Esophagus muscularis mucosa (tissue), 4 donors: ENCODE results near the gene CMTM4. TPM values are rescaled to one million over a fixed set of nuclear protein-coding genes. Genes with fewer than 3 reads are reported as not detected.
"Not testable (repeated sequence)": the region's sequence is repeated elsewhere in the genome, so short reads cannot be mapped to it uniquely, and the experiment has no call there.

Source experiments
- DNase-seq: peaks from one replicate; pipeline ENCODE4 v3.0.0-alpha.2; 2017; ENCODE audit errors: extremely low spot score
- H3K27ac ChIP-seq, 4 donors: fragments of 200-600 bp; sonication (generic); replicated peaks in 1 of 4; 1 replicate in 3 of 4; 2 replicates in 1 of 4; pipeline ENCODE4 v1.5.1; 2016 to 2019; ENCODE audit warnings: mild to moderate bottlenecking in 1 of 4
- H3K27me3 ChIP-seq, 4 donors: fragments of 200-600 bp; sonication (generic); one replicate each; pipeline versions ENCODE4 v1.5.1 to v1.6.0; 2016 to 2019
- H3K36me3 ChIP-seq, 4 donors: fragments of 200-600 bp; sonication (generic); one replicate each; pipeline ENCODE4 v1.5.1; 2016 to 2019
- H3K4me1 ChIP-seq, 4 donors: fragments of 200-600 bp; sonication (generic); one replicate each; pipeline ENCODE4 v1.5.1; 2016 to 2019
- H3K4me3 ChIP-seq, 4 donors: fragments of 200-600 bp; sonication (generic); 1 replicate in 2 of 4; 2 replicates in 2 of 4; pipeline ENCODE4 v1.5.1; 2016 to 2019; ENCODE audit warnings: mild to moderate bottlenecking in 4 of 4, moderate library complexity in 1 of 4
- H3K9me3 ChIP-seq, 4 donors: fragments of 200-600 bp; sonication (generic); 1 replicate in 3 of 4; 2 replicates in 1 of 4; pipeline ENCODE4 v1.5.1; 2016 to 2019
- EP300 ChIP-seq: sonication (generic); formaldehyde crosslinking; IDR thresholded peaks from one replicate; pipeline ENCODE4 v1.6.1; 2017; ENCODE audit warnings: antibody characterized with exemption
- POLR2A ChIP-seq: fragments of 450-650 bp; IDR thresholded peaks from one replicate; pipeline ENCODE4 v1.6.1; 2017; ENCODE audit warnings: antibody characterized with exemption, moderate library complexity, mild to moderate bottlenecking, low read depth
- POLR2AphosphoS5 ChIP-seq, 2 donors: sonication (generic); formaldehyde crosslinking; IDR thresholded peaks; one replicate each; pipeline ENCODE4 v1.6.1; 2017; ENCODE audit warnings: antibody characterized with exemption in 2 of 2
- WGBS: methylation state at CpG from one replicate; pipeline ENCODE4 v1.1.5; 2018; 5-methylcytosine and 5-hydroxymethylcytosine counted together
- intact Hi-C: fragments of 100-400 bp; cut with DNase I; formaldehyde crosslinking; loops from one replicate; pipeline ENCODE4 v1.15.1; 2023
- total RNA-seq, 4 donors: library from RNA; depleted of rRNA; stranded (reverse); fragments of >200 nt; gene quantifications; one replicate each; pipeline versions ENCODE4 v1.1.0 to v1.2.1, GENCODE V29; 2016
- TF ChIP-seq, protein P1 (sequence below), 3 experiments: fragments of 200-600 bp in 2 of 3; fragments of 450-650 bp in 1 of 3; sonication (generic) in 2 of 3; IDR thresholded peaks; one replicate each; pipeline ENCODE4 v1.5.1; 2017 to 2019; ENCODE audit warnings: antibody characterized with exemption in 3 of 3, mild to moderate bottlenecking in 2 of 3, moderate library complexity in 1 of 3

Gene CMTM4
- total RNA-seq, 4 donors from 2014 or later, result 9.8 to 19.8 (median 15.0) TPM

DNA sequence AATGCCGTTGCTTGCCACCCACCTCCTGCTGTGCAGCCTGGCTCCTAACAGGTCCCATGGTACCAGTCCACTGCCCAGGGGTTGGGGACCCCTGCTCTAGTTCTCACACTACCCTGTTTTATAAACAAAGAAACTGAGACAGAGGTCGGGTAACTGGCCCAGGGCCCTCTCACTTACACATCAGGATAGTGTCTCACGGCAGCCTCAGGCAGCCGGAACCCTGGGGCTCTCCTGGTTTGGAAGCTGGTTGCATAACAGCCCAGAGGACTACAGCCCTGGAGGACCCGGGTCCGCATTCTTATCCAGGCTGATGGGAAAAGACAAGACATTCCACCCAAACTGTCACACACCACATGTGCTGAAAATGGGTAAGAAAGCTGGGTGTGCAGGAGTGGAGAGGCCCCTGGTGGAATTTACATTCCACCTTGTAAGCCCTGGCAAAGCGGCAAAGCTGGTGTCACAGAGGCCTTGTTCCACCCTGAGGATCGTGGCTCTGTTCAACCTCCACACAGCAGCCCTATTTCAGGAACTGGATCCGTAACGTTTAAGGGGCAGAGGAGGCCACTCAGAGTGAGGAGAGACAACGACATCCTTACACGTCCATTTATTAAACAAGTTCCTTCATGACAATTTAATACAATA, 82.3 kb downstream of the CMTM4 start:
- Histone ChIP-seq H3K27ac (no peak overlapping the region), H3K4me1 (peaks cover 6 to 15% (median 10%) of the 10 kb centered on the region in 4 donors), H3K36me3 (peaks cover 7 to 62% (median 52%) of the 10 kb centered on the region in 4 donors), H3K27me3 (no peaks in the 10 kb centered on the region), H3K9me3 (no peaks in the 10 kb centered on the region), H3K4me3 (no peak overlapping the region)
- intact Hi-C loops, result no loop called here
- WGBS, result 81% methylated on average over 12 of the region's 12 CpGs
- DNase-seq, result no peak
- no peak for TF ChIP-seq EP300
- TF ChIP-seq POLR2A, result no peak
- TF ChIP-seq, protein P1, sequence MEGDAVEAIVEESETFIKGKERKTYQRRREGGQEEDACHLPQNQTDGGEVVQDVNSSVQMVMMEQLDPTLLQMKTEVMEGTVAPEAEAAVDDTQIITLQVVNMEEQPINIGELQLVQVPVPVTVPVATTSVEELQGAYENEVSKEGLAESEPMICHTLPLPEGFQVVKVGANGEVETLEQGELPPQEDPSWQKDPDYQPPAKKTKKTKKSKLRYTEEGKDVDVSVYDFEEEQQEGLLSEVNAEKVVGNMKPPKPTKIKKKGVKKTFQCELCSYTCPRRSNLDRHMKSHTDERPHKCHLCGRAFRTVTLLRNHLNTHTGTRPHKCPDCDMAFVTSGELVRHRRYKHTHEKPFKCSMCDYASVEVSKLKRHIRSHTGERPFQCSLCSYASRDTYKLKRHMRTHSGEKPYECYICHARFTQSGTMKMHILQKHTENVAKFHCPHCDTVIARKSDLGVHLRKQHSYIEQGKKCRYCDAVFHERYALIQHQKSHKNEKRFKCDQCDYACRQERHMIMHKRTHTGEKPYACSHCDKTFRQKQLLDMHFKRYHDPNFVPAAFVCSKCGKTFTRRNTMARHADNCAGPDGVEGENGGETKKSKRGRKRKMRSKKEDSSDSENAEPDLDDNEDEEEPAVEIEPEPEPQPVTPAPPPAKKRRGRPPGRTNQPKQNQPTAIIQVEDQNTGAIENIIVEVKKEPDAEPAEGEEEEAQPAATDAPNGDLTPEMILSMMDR (IDR thresholded peaks at IDR 0.05), result no peak
- TF ChIP-seq POLR2AphosphoS5 (IDR thresholded peaks at IDR 0.05), result no peak

DNA sequence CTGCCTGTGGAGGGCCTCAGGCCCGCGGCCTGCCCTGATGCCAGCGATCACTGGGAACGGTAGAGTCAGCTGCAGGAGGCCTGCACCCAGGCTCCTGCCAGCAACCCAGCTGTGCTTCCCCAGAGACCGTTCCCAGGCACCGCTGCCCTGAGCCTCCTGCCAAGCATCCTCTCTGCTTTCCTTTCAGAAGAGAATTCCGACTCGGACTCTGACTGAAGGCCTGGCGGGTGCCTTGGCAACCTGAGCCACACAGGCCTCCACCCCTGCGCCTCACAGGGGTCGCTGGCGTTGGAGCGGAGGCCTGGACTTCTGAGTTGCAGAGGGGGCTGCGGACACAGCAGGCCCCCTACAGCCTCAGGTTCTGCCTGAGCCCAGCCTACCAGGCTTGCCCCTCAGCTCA, 84.1 kb downstream of the CMTM4 start:
- WGBS, result 87% methylated on average over 5 of the region's 14 CpGs
- intact Hi-C loops, result no loop called here
- Histone ChIP-seq H3K4me3 (no peak overlapping the region), H3K27me3 (no peaks in the 10 kb centered on the region), H3K36me3 (peaks cover 7 to 64% (median 55%) of the 10 kb centered on the region in 4 donors), H3K4me1 (peaks cover 9 to 17% (median 13%) of the 10 kb centered on the region in 4 donors), H3K27ac (no peak overlapping the region), H3K9me3 (no peaks in the 10 kb centered on the region)
- TF ChIP-seq, protein P1 (IDR thresholded peaks at IDR 0.05), result no peak
- TF ChIP-seq POLR2AphosphoS5 (IDR thresholded peaks at IDR 0.05), result no peak
- no peak for TF ChIP-seq EP300
- TF ChIP-seq POLR2A, result no peak
- no peak for DNase-seq

DNA sequence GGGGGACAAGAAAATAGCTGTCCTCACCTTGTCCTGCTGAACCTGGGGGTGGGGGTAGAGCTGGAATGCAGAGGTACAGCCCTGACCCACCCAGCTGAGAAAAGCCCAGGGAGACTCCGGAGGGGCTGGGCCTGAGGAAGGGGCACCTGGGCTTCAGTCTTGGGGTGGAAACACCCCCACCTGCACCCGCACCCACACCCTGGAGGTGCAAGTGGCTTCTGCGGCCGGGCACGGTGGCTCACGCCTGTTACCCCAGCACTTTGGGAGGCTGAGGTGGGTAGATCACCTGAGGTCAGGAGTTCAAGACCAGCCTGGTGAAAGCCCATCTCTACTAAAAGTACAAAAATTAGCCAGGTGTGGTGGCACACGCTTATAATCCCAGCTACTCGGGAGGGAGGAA, 84.6 kb downstream of the CMTM4 start:
- H3K4me1 ChIP-seq, result peaks cover 9 to 17% (median 13%) of the 10 kb centered on the region in 4 donors
- H3K27ac ChIP-seq, H3K27me3 ChIP-seq, intact Hi-C loops, DNase-seq, H3K9me3 ChIP-seq, H3K4me3 ChIP-seq: not testable (repeated sequence)
- 86% methylated on average over 3 of the region's 8 CpGs for WGBS
- H3K36me3 ChIP-seq, result peaks cover 7 to 64% (median 55%) of the 10 kb centered on the region in 4 donors

DNA sequence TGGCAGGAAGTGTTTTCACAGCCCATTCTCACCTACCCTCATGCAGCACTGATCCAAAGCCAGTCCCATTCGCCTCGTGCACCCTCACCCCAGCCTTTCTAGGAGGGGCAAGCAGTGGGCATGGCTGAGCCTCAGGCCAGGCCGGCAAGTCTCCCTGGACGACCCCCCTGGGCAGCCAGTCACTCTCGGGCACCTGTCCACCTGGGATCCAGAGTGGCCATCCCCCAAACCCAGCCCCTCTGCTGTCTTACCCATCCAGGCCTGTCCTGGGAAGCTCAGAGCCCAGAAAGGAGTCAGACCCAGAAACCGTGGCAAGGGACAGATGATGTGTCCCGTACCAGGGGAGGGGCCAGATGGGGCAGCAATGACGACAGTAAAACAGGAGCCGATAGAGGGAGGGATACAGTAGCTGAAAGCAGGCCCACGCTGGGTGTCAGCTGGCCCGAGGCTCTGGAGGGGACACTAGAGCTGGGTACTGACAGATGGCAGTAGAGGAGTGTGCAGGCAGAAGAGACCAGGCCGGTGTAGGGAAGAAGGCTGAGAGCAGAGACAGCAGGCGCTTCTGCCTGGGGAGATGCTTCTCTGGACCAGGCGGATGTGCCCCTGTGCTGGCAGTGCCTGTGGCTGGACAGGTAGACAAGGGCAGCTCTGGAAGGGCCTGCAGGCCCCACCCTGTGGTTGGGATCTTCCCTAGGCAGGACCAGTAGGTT, 86.3 kb downstream of the CMTM4 start:
- H3K27ac ChIP-seq, result no peak overlapping the region
- H3K27me3 ChIP-seq, result peaks cover 0 to 9% (median 0%) of the 10 kb centered on the region in 4 donors
- TF ChIP-seq POLR2AphosphoS5 (IDR thresholded peaks at IDR 0.05), result no peak
- TF ChIP-seq POLR2A, result no peak
- no peak for TF ChIP-seq EP300
- TF ChIP-seq, protein P1 (IDR thresholded peaks at IDR 0.05), result no peak
- DNase-seq, result no peak
- 77% methylated on average over 10 of the region's 14 CpGs for WGBS
- peaks cover 7 to 60% (median 54%) of the 10 kb centered on the region in 4 donors for H3K36me3 ChIP-seq
- peaks cover 18 to 31% (median 27%) of the 10 kb centered on the region in 4 donors for H3K4me1 ChIP-seq
- H3K9me3 ChIP-seq, result no peaks in the 10 kb centered on the region
- intact Hi-C loops, result no loop called here
- no peak overlapping the region for H3K4me3 ChIP-seq

DNA sequence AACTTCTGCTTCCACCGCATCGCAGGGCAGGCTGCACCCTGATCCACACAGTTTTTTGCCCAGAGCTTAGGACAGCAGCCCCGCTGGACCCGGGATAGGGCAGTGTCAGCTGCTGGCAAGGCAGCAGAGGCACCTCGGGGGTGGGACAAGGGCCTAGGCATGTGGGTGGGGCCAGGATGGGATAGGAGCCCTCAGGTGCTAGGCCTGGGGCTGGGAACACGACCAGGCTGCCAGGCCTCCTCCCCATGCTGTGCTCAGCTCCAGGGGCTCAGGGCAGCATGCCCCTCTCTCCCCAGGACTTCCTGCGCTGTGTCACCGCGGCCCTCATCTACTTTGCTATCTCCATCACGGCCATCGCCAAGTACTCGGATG, 87.4 kb downstream of the CMTM4 start:
- DNase-seq, result no peak
- H3K36me3 ChIP-seq, result peaks cover 7 to 52% (median 48%) of the 10 kb centered on the region in 4 donors
- no peak overlapping the region for H3K4me3 ChIP-seq
- H3K9me3 ChIP-seq, result no peaks in the 10 kb centered on the region
- TF ChIP-seq EP300 (no peak), POLR2A (no peak), POLR2AphosphoS5 (IDR thresholded peaks at IDR 0.05) (no peak)
- TF ChIP-seq, protein P1 (IDR thresholded peaks at IDR 0.05), result no peak
- WGBS, result 84% methylated on average over 9 of the region's 12 CpGs
- H3K27me3 ChIP-seq, result peaks cover 0 to 21% (median 0%) of the 10 kb centered on the region in 4 donors
- H3K4me1 ChIP-seq, result peaks cover 18 to 40% (median 38%) of the 10 kb centered on the region in 4 donors
- peak overlapping the region in 3 of 4 donors; percentile 3 to 34 (median 28) for H3K27ac ChIP-seq
- intact Hi-C loops, result loop anchor here (5.0 kb wide), 3 partner anchors 122 to 258 kb away; partner anchors contain the start of gene DYNC1LI2
